WTC11 (cell line): ENCODE results near the gene ARSH. TPM values are rescaled to one million over a fixed set of nuclear protein-coding genes. Genes with fewer than 3 reads are reported as not detected.

Experiments used
- ATAC-seq: fragments of 200-7000 bp; cut with Tn5 transposase; 2 replicates; pipeline ENCODE4 v1.10.0; 2021; ENCODE audit warnings: mild to moderate bottlenecking, moderate library complexity
- CTCF ChIA-PET: fragments of 300-600 bp; sonication (Branson Sonifier 250); formaldehyde crosslinking; loops from one replicate; lab custom pipeline; 2021; ENCODE audit warnings: antibody characterized with exemption; lab: Charles Lee
- POLR2A ChIA-PET: fragments of 350-600 bp; sonication (Branson Sonifier 250); formaldehyde crosslinking; loops from one replicate; lab custom pipeline; 2021; ENCODE audit warnings: antibody characterized with exemption; lab: Charles Lee
- DNase-seq: peaks from one replicate; pipeline ENCODE4 v3.0.0; 2021; ENCODE audit warnings: low spot score
- H3K27ac Mint-ChIP-seq: 2 replicates; pipeline ENCODE4 v1.8.0; 2021; ENCODE audit warnings: mixed read lengths
- H3K27me3 Mint-ChIP-seq: 2 replicates; pipeline ENCODE4 v1.8.0; 2021; ENCODE audit warnings: low read depth, mild to moderate bottlenecking, moderate library complexity, mixed read lengths
- H3K36me3 Mint-ChIP-seq: 2 replicates; pipeline ENCODE4 v1.8.0; 2021; ENCODE audit warnings: mixed read lengths
- H3K4me1 Mint-ChIP-seq: 2 replicates; pipeline ENCODE4 v1.8.0; 2022; ENCODE audit warnings: mixed read lengths
- H3K4me3 Mint-ChIP-seq: 2 replicates; pipeline ENCODE4 v1.8.0; 2021; ENCODE audit warnings: mild to moderate bottlenecking, moderate library complexity, mixed read lengths
- H3K9me3 Mint-ChIP-seq: 2 replicates; pipeline ENCODE4 v1.8.0; 2021; ENCODE audit warnings: mixed read lengths
- E2F1 ChIP-seq: sonication (generic); formaldehyde crosslinking; IDR thresholded peaks from 2 replicates; pipeline ENCODE4 v1.8.0; 2022; ENCODE audit warnings: mild to moderate bottlenecking, missing genetic modification reagents
- NFYB ChIP-seq: sonication (generic); formaldehyde crosslinking; conservative IDR thresholded peaks from 2 replicates; pipeline ENCODE4 v1.8.0; 2022; ENCODE audit warnings: low read depth, missing genetic modification reagents
- PRDM15 ChIP-seq: sonication (generic); formaldehyde crosslinking; IDR thresholded peaks from 2 replicates; pipeline ENCODE4 v1.8.0; 2022; ENCODE audit warnings: missing genetic modification reagents
- PRRX2 ChIP-seq: fragments of 250-450 bp; sonication (Bioruptor Pico); IDR thresholded peaks from 2 replicates; pipeline ENCODE4 v1.8.0; 2021; ENCODE audit warnings: mild to moderate bottlenecking
- RELA ChIP-seq: sonication (generic); formaldehyde crosslinking; IDR thresholded peaks from 2 replicates; pipeline ENCODE4 v1.8.1; 2022; ENCODE audit warnings: missing genetic modification reagents, mild to moderate bottlenecking, borderline replicate concordance
- RORB ChIP-seq: fragments of 250-450 bp; sonication (Bioruptor Pico); IDR thresholded peaks from 2 replicates; pipeline ENCODE4 v1.9.0; 2021; ENCODE audit warnings: mild to moderate bottlenecking
- ZNF121 ChIP-seq: sonication (generic); formaldehyde crosslinking; IDR thresholded peaks from 2 replicates; pipeline ENCODE4 v1.8.0; 2023; ENCODE audit warnings: missing genetic modification reagents
- ZNF425 ChIP-seq: fragments of 250-450 bp; sonication (Bioruptor Pico); conservative IDR thresholded peaks from 2 replicates; pipeline ENCODE4 v1.9.0; 2021; ENCODE audit warnings: mild to moderate bottlenecking
- ZNF512 ChIP-seq: sonication (generic); formaldehyde crosslinking; IDR thresholded peaks from 2 replicates; pipeline ENCODE4 v1.8.1; 2022; ENCODE audit warnings: missing genetic modification reagents, borderline replicate concordance
- ZNF532 ChIP-seq: fragments of 250-450 bp; sonication (Bioruptor Pico); IDR thresholded peaks from 2 replicates; pipeline ENCODE4 v1.9.0; 2021; ENCODE audit warnings: mild to moderate bottlenecking, borderline replicate concordance
- total RNA-seq: library from RNA; stranded (reverse); gene quantifications from 3 replicates; pipeline ENCODE4 v1.2.3, GENCODE V29; 2021

The ARSH gene
- total RNA-seq, 1 experiment from 2014 or later: not detected

- POLR2A ChIA-PET: no interaction called here
- no peak overlapping the region for H3K4me3 Mint-ChIP-seq
Measured at GRCh38 chrX:2965965-2966364, 40.4 kb upstream of the ARSH start.

More at GRCh38 chrX:2965965-2966364, 40.4 kb upstream of the ARSH start:
- no peak for DNase-seq
- no peaks in the 10 kb centered on the region for H3K9me3 Mint-ChIP-seq
- no peaks in the 10 kb centered on the region for H3K27me3 Mint-ChIP-seq
- H3K36me3 Mint-ChIP-seq: no peaks in the 10 kb centered on the region
- no peak overlapping the region for H3K27ac Mint-ChIP-seq
- peaks cover 47% of the 10 kb centered on the region for H3K4me1 Mint-ChIP-seq
- ATAC-seq: no peak
- TF ChIP-seq RORB (CRISPR knock-in tag) (no peak), PRDM15 (CRISPR knock-in tag) (no peak), NFYB (CRISPR knock-in tag) (no peak), E2F1 (CRISPR knock-in tag) (no peak), ZNF425 (CRISPR knock-in tag) (no peak), RELA (no peak), PRRX2 (CRISPR knock-in tag) (no peak), ZNF532 (no peak), ZNF512 (no peak), ZNF121 (CRISPR knock-in tag) (no peak)
- CTCF ChIA-PET: no interaction called here
